ENCODE data around the gene PLAGL2.

The PLAGL2 gene

DNA sequence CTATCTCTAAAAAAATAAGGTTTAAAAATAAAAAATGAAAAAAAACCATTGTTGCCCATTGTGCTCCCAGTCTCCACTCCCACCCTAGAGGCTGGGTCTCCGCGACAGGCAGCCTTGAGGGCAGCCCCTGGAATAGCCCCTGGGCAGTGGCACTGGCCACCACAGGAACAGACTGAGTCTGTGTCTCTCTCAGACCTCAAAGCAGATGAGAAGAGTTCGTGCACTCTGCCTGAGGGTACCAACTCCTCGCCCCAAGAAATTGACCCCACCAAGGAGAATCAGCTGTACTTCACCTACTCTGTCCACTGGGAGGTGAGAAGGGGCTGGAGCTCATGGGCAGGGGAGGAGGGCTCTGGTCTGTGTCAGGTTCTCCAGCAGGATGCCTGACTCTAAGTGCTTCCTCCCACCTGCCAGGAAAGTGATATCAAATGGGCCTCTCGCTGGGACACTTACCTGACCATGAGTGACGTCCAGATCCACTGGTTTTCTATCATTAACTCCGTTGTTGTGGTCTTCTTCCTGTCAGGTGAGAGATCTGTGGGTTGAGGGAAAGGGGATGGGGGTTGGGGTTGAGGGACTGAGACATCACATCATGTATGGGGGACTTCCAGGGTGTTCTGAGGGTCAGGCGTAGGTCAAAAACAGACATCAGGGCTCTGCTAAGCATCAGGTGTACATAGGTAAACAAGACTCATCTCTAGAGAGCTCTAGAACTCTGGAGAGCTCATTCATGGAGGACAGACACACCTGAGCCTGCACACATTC is 62.5 kb downstream of the PLAGL2 start:
- no peak for DNase-seq

- DNase-seq: no peak
Observed at GRCh38 chr20:32142991-32143390, 64.6 kb downstream of the PLAGL2 start.

Data from activated effector memory CD4-positive, alpha-beta T cell treated with Interleukin-2 at 50 U/mL for 16 hours (primary cell).